H9 (cell line): ENCODE data around the gene ANTXR2. TPM values are rescaled to one million over a fixed set of nuclear protein-coding genes. Genes with fewer than 3 reads are reported as not detected.

Experiments used
- DNase-seq: peaks from one replicate; pipeline ENCODE4 v3.0.0-alpha.2; 2017
- H2AFZ ChIP-seq: one replicate; pipeline ENCODE4 v1.6.1; 2013; ENCODE audit warnings: mild to moderate bottlenecking, low read length, control low read depth, moderate library complexity
- H2AK5ac ChIP-seq: 2 replicates; pipeline ENCODE4 v1.6.1; 2013; ENCODE audit warnings: low read length, control low read depth, mixed read lengths; ENCODE audit not compliant: insufficient read length
- H2BK120ac ChIP-seq: one replicate; pipeline ENCODE4 v1.6.1; 2013; ENCODE audit warnings: low read depth, mild to moderate bottlenecking, low read length, control low read depth, inconsistent platforms; ENCODE audit not compliant: poor library complexity, severe bottlenecking
- H2BK12ac ChIP-seq: 2 replicates; pipeline ENCODE4 v1.6.1; 2013; ENCODE audit warnings: low read length, control low read depth, mixed read lengths, low read depth; ENCODE audit not compliant: insufficient read length
- H2BK15ac ChIP-seq: 2 replicates; pipeline ENCODE4 v1.6.1; 2013; ENCODE audit warnings: low read depth, low read length, control low read depth
- H2BK20ac ChIP-seq: one replicate; pipeline ENCODE4 v1.6.1; 2013; ENCODE audit warnings: low read depth, mild to moderate bottlenecking, low read length, control low read depth, inconsistent platforms; ENCODE audit not compliant: poor library complexity, severe bottlenecking
- H2BK5ac ChIP-seq: 2 replicates; pipeline ENCODE4 v1.6.1; 2013; ENCODE audit warnings: low read length, control low read depth, mixed read lengths; ENCODE audit not compliant: insufficient read length
- H3K14ac ChIP-seq: 2 replicates; pipeline ENCODE4 v1.6.1; 2013; ENCODE audit warnings: low read length, control low read depth; ENCODE audit not compliant: insufficient read depth
- H3K18ac ChIP-seq: 2 replicates; pipeline ENCODE4 v1.6.1; 2013; ENCODE audit warnings: low read depth, mild to moderate bottlenecking, mixed read lengths, low read length, control low read depth; ENCODE audit not compliant: insufficient read length
- H3K23ac ChIP-seq: 2 replicates; pipeline ENCODE4 v1.6.1; 2013; ENCODE audit warnings: low read length, control low read depth, mixed read lengths, low read depth; ENCODE audit not compliant: insufficient read length
- H3K23me2 ChIP-seq: 2 replicates; pipeline ENCODE4 v1.6.1; 2013; ENCODE audit warnings: low read depth, mild to moderate bottlenecking, mixed read lengths, low read length, control low read depth; ENCODE audit not compliant: insufficient read length, poor library complexity, severe bottlenecking
- H3K27ac ChIP-seq: 2 replicates; pipeline ENCODE4 v1.5.1; 2013; ENCODE audit warnings: low read length, control low read depth, mixed read lengths, low read depth; ENCODE audit not compliant: insufficient read length
- H3K27me3 ChIP-seq: 2 replicates; pipeline ENCODE4 v1.6.1; 2013; ENCODE audit warnings: low read length, control low read depth, inconsistent platforms; ENCODE audit not compliant: insufficient read depth
- H3K4ac ChIP-seq: 2 replicates; pipeline ENCODE4 v1.6.1; 2013; ENCODE audit warnings: low read depth, mild to moderate bottlenecking, control low read depth, inconsistent platforms, low read length, moderate library complexity
- H3K4me1 ChIP-seq: 2 replicates; pipeline ENCODE4 v1.6.1; 2013; ENCODE audit warnings: low read length, control low read depth, inconsistent platforms; ENCODE audit not compliant: insufficient read depth
- H3K4me2 ChIP-seq: 2 replicates; pipeline ENCODE4 v1.6.1; 2013; ENCODE audit warnings: low read length, control low read depth, mixed read lengths; ENCODE audit not compliant: insufficient read length, insufficient read depth
- H3K56ac ChIP-seq: 2 replicates; pipeline ENCODE4 v1.6.1; 2013; ENCODE audit warnings: low read depth, mild to moderate bottlenecking, mixed read lengths, low read length, control low read depth; ENCODE audit not compliant: insufficient read length
- H3K79me1 ChIP-seq: 2 replicates; pipeline ENCODE4 v1.6.1; 2013; ENCODE audit warnings: low read depth, mild to moderate bottlenecking, moderate library complexity, low read length, control low read depth, inconsistent platforms; ENCODE audit not compliant: insufficient read depth, poor library complexity, severe bottlenecking
- H3K79me2 ChIP-seq: 2 replicates; pipeline ENCODE4 v1.6.1; 2013; ENCODE audit warnings: low read length, control low read depth, inconsistent platforms; ENCODE audit not compliant: insufficient read depth
- H3K9ac ChIP-seq: 2 replicates; pipeline ENCODE4 v1.6.1; 2013; ENCODE audit warnings: low read length, control low read depth, mixed read lengths; ENCODE audit not compliant: insufficient read length; ENCODE audit errors: extremely low read depth
- H3K9me3 ChIP-seq: one replicate; pipeline ENCODE4 v1.6.1; 2013; ENCODE audit warnings: low read depth, low read length, inconsistent platforms; ENCODE audit not compliant: control insufficient read depth
- H3T11ph ChIP-seq: one replicate; pipeline ENCODE4 v1.6.1; 2013; ENCODE audit warnings: mild to moderate bottlenecking, low read length, control low read depth, inconsistent platforms
- H4K20me1 ChIP-seq: one replicate; pipeline ENCODE4 v1.6.1; 2013; ENCODE audit not compliant: control insufficient read depth, insufficient read length, insufficient read depth
- H4K5ac ChIP-seq: 2 replicates; pipeline ENCODE4 v1.6.1; 2013; ENCODE audit warnings: low read depth, mild to moderate bottlenecking, mixed read lengths, low read length, control low read depth; ENCODE audit not compliant: insufficient read length
- H4K8ac ChIP-seq: replicated peaks from 2 replicates; pipeline ENCODE4 v1.6.1; 2013; ENCODE audit warnings: low read length, control low read depth, mixed read lengths, low read depth; ENCODE audit not compliant: insufficient read length
- H4K91ac ChIP-seq: 2 replicates; pipeline ENCODE4 v1.6.1; 2013; ENCODE audit warnings: low read depth, mild to moderate bottlenecking, moderate library complexity, mixed read lengths, low read length, control low read depth; ENCODE audit not compliant: insufficient read length
- H3K27ac Mint-ChIP-seq, 3 experiments: 2 replicates in 2 of 3; 3 replicates in 1 of 3; pipeline ENCODE4 v1.8.0; 2020 to 2021; ENCODE audit warnings: mixed read lengths in 3 of 3, mild to moderate bottlenecking in 1 of 3, moderate library complexity in 1 of 3
- H3K27me3 Mint-ChIP-seq: 2 replicates; pipeline ENCODE4 v1.8.0; 2021; ENCODE audit warnings: low read depth, mild to moderate bottlenecking, moderate library complexity, mixed read lengths
- H3K36me3 Mint-ChIP-seq, 3 experiments: 2 replicates in 2 of 3; 3 replicates in 1 of 3; pipeline ENCODE4 v1.8.0; 2020 to 2021; ENCODE audit warnings: low read depth in 3 of 3, mixed read lengths in 3 of 3; ENCODE audit not compliant: insufficient read depth in 1 of 3
- H3K4me1 Mint-ChIP-seq, 2 experiments: 2 replicates each; pipeline ENCODE4 v1.8.0; 2020; ENCODE audit warnings: mixed read lengths in 2 of 2
- H3K4me3 Mint-ChIP-seq, 2 experiments: 2 replicates in 1 of 2; 3 replicates in 1 of 2; pipeline ENCODE4 v1.8.0; 2020 to 2021; ENCODE audit warnings: mild to moderate bottlenecking in 2 of 2, mixed read lengths in 2 of 2, moderate library complexity in 1 of 2
- H3K9me3 Mint-ChIP-seq, 2 experiments: 2 replicates in 1 of 2; 3 replicates in 1 of 2; pipeline ENCODE4 v1.8.0; 2020; ENCODE audit warnings: mild to moderate bottlenecking in 2 of 2, mixed read lengths in 2 of 2, moderate library complexity in 1 of 2
- WGBS: extraction: QIAGEN DNeasy Blood & Tissue Kit; methylation state at CpG from one replicate; pipeline ENCODE4 v1.1.7; 2013; ENCODE audit warnings: missing lambda C conversion rate, low lambda C conversion rate, mixed read lengths; ENCODE audit not compliant: insufficient read length; ENCODE audit errors: extremely low coverage; 5-methylcytosine and 5-hydroxymethylcytosine counted together
- total RNA-seq: library from RNA; stranded (reverse); gene quantifications from 2 replicates; pipeline ENCODE4 v1.2.1, GENCODE V29; 2021
- TF ChIP-seq, protein P1 (sequence below): fragments of 200-600 bp; sonication (generic); conservative IDR thresholded peaks from 3 replicates; pipeline ENCODE4 v1.8.0; 2021; ENCODE audit warnings: antibody characterized with exemption, mild to moderate bottlenecking

The ANTXR2 gene
- total RNA-seq, 1 experiment from 2014 or later: 4.7 TPM

- H3K79me2 ChIP-seq: no peaks in the 10 kb centered on the region
- TF ChIP-seq, protein P1, sequence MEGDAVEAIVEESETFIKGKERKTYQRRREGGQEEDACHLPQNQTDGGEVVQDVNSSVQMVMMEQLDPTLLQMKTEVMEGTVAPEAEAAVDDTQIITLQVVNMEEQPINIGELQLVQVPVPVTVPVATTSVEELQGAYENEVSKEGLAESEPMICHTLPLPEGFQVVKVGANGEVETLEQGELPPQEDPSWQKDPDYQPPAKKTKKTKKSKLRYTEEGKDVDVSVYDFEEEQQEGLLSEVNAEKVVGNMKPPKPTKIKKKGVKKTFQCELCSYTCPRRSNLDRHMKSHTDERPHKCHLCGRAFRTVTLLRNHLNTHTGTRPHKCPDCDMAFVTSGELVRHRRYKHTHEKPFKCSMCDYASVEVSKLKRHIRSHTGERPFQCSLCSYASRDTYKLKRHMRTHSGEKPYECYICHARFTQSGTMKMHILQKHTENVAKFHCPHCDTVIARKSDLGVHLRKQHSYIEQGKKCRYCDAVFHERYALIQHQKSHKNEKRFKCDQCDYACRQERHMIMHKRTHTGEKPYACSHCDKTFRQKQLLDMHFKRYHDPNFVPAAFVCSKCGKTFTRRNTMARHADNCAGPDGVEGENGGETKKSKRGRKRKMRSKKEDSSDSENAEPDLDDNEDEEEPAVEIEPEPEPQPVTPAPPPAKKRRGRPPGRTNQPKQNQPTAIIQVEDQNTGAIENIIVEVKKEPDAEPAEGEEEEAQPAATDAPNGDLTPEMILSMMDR: no peak
- Mint-ChIP-seq H3K27me3 (no peaks in the 10 kb centered on the region), H3K4me3 (no peak overlapping the region), H3K27ac (no peak overlapping the region), H3K9me3 (peaks cover 0 to 2% of the 10 kb centered on the region in 2 experiments; a peak in 1 of 5 replicates), H3K4me1 (no peaks in the 10 kb centered on the region), H3K36me3 (no peaks in the 10 kb centered on the region)
- H3K23ac ChIP-seq: no peak overlapping the region
- H4K5ac ChIP-seq: no peak overlapping the region
- H4K8ac ChIP-seq: no peak overlapping the region
- no peak overlapping the region for H3K56ac ChIP-seq
- no peak overlapping the region for H3K27ac ChIP-seq
- H3K23me2 ChIP-seq: no peaks in the 10 kb centered on the region
- no peak overlapping the region for H3T11ph ChIP-seq
- no peak overlapping the region for H3K9ac ChIP-seq
- H3K4me1 ChIP-seq: no peaks in the 10 kb centered on the region
- no peak overlapping the region for H3K14ac ChIP-seq
- no peaks in the 10 kb centered on the region for H4K20me1 ChIP-seq
- no peak overlapping the region for H2BK120ac ChIP-seq
- no peaks in the 10 kb centered on the region for H3K9me3 ChIP-seq
- no CpG with 5 or more reads among the region's 1 CpG for WGBS
- no peak overlapping the region for H3K18ac ChIP-seq
- H3K27me3 ChIP-seq: no peaks in the 10 kb centered on the region
- DNase-seq: no peak
- H3K4me2 ChIP-seq: no peak overlapping the region
- no peak overlapping the region for H2BK15ac ChIP-seq
- H2BK5ac ChIP-seq: no peak overlapping the region
- H4K91ac ChIP-seq: no peak overlapping the region
- no peak overlapping the region for H2BK20ac ChIP-seq
- H2AFZ ChIP-seq: no peak overlapping the region
- H3K4ac ChIP-seq: no peak overlapping the region
- no peaks in the 10 kb centered on the region for H3K79me1 ChIP-seq
- no peak overlapping the region for H2AK5ac ChIP-seq
- H2BK12ac ChIP-seq: no peak overlapping the region
These were observed 190.2 kb downstream of the ANTXR2 start for GRCh38 chr4:79882806-79883205.
